ENCODE measurements around the gene STAM.

- TF ChIP-seq CTCF (IDR thresholded peaks at IDR 0.05; ENCODE audit: low read length) (no peak), EZH2 (optimal IDR thresholded peaks at IDR 0.05; ENCODE audit: low read depth, low read length) (no peak), EZH2phosphoT487 (IDR thresholded peaks at IDR 0.05; ENCODE audit: low read length) (no peak)
Observed at GRCh38 chr10:17665747-17666146, 21.8 kb downstream of the STAM start.

All from MM.1S (cell line).